Measurements from ENCODE around the gene SEZ6.

Gene SEZ6

DNA sequence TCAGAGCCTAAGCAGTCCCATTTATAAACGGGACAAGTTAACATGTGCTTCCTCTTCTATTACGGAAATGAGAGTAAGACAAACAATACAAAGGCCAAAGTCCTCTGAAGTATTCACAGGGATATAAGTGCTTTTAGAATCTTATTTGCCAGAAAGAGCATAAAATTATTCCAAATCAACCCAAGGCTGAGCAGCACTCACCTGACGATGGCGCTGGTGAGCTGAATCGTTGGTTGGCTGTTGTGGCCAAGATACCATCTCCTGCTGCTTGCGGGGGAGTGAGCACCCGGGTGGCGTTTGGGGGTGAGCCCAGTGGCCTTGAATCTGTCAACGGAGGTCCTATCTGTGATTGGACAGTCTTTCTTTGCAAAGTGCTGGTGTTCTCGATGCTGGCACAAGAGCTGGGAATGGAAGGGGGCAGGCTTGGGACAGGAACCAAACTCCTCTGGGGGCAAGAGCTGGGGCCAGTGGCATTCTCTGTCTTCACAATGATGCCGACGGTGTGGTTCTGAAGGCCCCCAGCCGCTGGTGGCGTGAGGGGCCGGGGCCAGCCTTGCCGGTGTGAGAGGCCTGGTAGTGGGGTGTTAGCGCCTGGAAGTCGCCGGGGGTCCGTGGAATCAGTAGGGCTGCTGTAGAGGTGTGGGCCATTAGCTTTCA, 93.4 kb downstream of the SEZ6 start:
- Histone ChIP-seq H3K4me2 (ENCODE audit: low read depth, low read length) (no peak overlapping the region; the same call in 1 of the 2 replicates), H3K36me3 (replicated peaks; ENCODE audit: insufficient read depth, low read length) (peaks cover 26% of the 10 kb centered on the region), H3K27me3 (replicated peaks; ENCODE audit: insufficient read depth, low read length) (no peaks in the 10 kb centered on the region), H2AFZ (ENCODE audit: low read length) (no peak overlapping the region), H3K4me1 (ENCODE audit: low read length) (peaks cover 24% of the 10 kb centered on the region), H3K4me3 (ENCODE audit: low read length) (no peak overlapping the region), H3K9me2 (replicated peaks; ENCODE audit: insufficient read depth, low read length) (no peaks in the 10 kb centered on the region), H4K20me1 (ENCODE audit: insufficient read depth, low read length) (no peaks in the 10 kb centered on the region), H3K9ac (ENCODE audit: low read length) (no peak overlapping the region), H3F3A (ENCODE audit: insufficient read depth, low read length) (peaks cover 12% of the 10 kb centered on the region), H3K9me3 (replicated peaks; ENCODE audit: insufficient read depth, low read length) (no peaks in the 10 kb centered on the region), H3K27ac (ENCODE audit: low read length) (peak overlapping the region; percentile 48; the same call in 1 of the 2 replicates), H3K79me2 (ENCODE audit: low read length) (peaks cover 32% of the 10 kb centered on the region)
- TF ChIP-seq EZH2 (optimal IDR thresholded peaks at IDR 0.05; ENCODE audit: low read depth, low read length) (no peak), EZH2phosphoT487 (IDR thresholded peaks at IDR 0.05; ENCODE audit: low read length) (no peak)
- TF ChIP-seq, protein P1, sequence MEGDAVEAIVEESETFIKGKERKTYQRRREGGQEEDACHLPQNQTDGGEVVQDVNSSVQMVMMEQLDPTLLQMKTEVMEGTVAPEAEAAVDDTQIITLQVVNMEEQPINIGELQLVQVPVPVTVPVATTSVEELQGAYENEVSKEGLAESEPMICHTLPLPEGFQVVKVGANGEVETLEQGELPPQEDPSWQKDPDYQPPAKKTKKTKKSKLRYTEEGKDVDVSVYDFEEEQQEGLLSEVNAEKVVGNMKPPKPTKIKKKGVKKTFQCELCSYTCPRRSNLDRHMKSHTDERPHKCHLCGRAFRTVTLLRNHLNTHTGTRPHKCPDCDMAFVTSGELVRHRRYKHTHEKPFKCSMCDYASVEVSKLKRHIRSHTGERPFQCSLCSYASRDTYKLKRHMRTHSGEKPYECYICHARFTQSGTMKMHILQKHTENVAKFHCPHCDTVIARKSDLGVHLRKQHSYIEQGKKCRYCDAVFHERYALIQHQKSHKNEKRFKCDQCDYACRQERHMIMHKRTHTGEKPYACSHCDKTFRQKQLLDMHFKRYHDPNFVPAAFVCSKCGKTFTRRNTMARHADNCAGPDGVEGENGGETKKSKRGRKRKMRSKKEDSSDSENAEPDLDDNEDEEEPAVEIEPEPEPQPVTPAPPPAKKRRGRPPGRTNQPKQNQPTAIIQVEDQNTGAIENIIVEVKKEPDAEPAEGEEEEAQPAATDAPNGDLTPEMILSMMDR (IDR thresholded peaks at IDR 0.05; ENCODE audit: low read length) = peak; percentile 56
- no peak for DNase-seq

DNA sequence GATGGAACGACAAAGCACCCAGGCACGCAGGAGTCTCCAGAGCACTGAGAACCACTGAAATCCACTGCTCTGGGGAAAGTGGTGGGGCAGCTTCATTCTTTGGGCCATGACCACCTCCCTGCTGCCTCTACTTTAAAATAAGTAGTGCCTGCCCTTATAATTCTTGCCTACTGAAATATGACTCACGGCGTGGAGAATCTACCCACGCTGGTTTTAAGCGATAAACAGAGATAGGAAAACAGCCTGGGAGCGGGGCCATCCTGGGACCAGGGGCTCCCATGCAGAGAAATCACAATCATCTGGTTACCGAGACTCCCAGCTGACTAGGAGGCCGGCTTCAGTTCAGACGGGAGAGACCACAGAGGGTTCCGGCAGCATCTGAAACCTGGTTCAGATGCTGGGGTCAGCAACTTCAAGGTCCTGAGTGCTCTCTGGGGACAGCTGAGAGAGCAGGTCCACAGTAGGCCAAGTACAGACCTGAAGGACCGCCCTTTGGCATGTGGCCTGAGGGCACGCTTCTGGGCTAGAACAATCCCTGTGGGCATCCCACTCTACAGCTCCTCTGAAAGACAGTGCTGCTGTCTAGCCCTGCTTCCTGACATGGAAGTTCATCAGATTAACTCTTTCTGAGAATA, 94.3 kb downstream of the SEZ6 start:
- Histone ChIP-seq H2AFZ (ENCODE audit: low read length) (no peak overlapping the region), H3K27ac (ENCODE audit: low read length) (peak overlapping the region; percentile 48; the same call in 1 of the 2 replicates), H3K27me3 (replicated peaks; ENCODE audit: insufficient read depth, low read length) (no peaks in the 10 kb centered on the region), H3K36me3 (replicated peaks; ENCODE audit: insufficient read depth, low read length) (peaks cover 23% of the 10 kb centered on the region), H3K9me2 (replicated peaks; ENCODE audit: insufficient read depth, low read length) (no peaks in the 10 kb centered on the region), H3K9me3 (replicated peaks; ENCODE audit: insufficient read depth, low read length) (no peaks in the 10 kb centered on the region), H3K4me1 (ENCODE audit: low read length) (peaks cover 24% of the 10 kb centered on the region), H3K4me3 (ENCODE audit: low read length) (no peak overlapping the region), H3K4me2 (ENCODE audit: low read depth, low read length) (peak overlapping the region; percentile 14; the same call in 1 of the 2 replicates), H3K9ac (ENCODE audit: low read length) (no peak overlapping the region), H3F3A (ENCODE audit: insufficient read depth, low read length) (peaks cover 12% of the 10 kb centered on the region), H4K20me1 (ENCODE audit: insufficient read depth, low read length) (no peaks in the 10 kb centered on the region), H3K79me2 (ENCODE audit: low read length) (peaks cover 27% of the 10 kb centered on the region)
- peak; percentile 71 for DNase-seq
- TF ChIP-seq, protein P1 (IDR thresholded peaks at IDR 0.05; ENCODE audit: low read length) = no peak
- TF ChIP-seq EZH2phosphoT487 (IDR thresholded peaks at IDR 0.05; ENCODE audit: low read length) (no peak), EZH2 (optimal IDR thresholded peaks at IDR 0.05; ENCODE audit: low read depth, low read length) (no peak)

DNA sequence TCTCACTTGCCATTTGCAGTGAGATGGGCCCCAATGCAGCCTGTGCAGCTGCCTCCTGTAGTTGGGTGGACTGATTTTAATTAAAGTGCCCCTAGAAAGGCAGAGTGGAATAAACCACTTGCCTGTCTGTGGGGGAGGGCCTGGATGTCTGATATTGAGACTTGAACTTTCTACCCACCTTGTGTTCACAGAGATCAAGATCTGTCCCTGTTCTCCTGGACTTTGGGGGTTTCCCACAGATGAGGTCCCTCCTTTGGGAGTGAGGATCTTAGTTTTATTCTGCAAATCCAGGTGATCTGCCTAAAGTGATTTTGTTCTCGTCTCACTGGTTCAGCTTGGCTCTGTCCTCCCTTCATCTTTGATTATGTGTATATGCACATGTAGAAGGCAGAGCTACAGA, 95.3 kb downstream of the SEZ6 start:
- TF ChIP-seq EZH2phosphoT487 (IDR thresholded peaks at IDR 0.05; ENCODE audit: low read length) (no peak), EZH2 (optimal IDR thresholded peaks at IDR 0.05; ENCODE audit: low read depth, low read length) (no peak)
- TF ChIP-seq, protein P1 (IDR thresholded peaks at IDR 0.05; ENCODE audit: low read length) = no peak
- Histone ChIP-seq H3F3A (ENCODE audit: insufficient read depth, low read length) (peaks cover 12% of the 10 kb centered on the region), H3K4me3 (ENCODE audit: low read length) (no peak overlapping the region)

More for the DNA sequence above, 95.3 kb downstream of the SEZ6 start:
- Histone ChIP-seq H3K27ac (ENCODE audit: low read length) (no peak overlapping the region), H2AFZ (ENCODE audit: low read length) (no peak overlapping the region), H3K9ac (ENCODE audit: low read length) (no peak overlapping the region), H3K27me3 (replicated peaks; ENCODE audit: insufficient read depth, low read length) (no peaks in the 10 kb centered on the region), H3K36me3 (replicated peaks; ENCODE audit: insufficient read depth, low read length) (peaks cover 18% of the 10 kb centered on the region), H3K4me1 (ENCODE audit: low read length) (peaks cover 24% of the 10 kb centered on the region), H3K79me2 (ENCODE audit: low read length) (peaks cover 20% of the 10 kb centered on the region), H3K4me2 (ENCODE audit: low read depth, low read length) (no peak overlapping the region), H3K9me2 (replicated peaks; ENCODE audit: insufficient read depth, low read length) (no peaks in the 10 kb centered on the region), H3K9me3 (replicated peaks; ENCODE audit: insufficient read depth, low read length) (no peaks in the 10 kb centered on the region), H4K20me1 (ENCODE audit: insufficient read depth, low read length) (no peaks in the 10 kb centered on the region)
- DNase-seq = no peak

All from MM.1S (cell line).